GM23338 (cell line): ENCODE measurements around the gene DOCK10. TPM values are rescaled to one million over a fixed set of nuclear protein-coding genes. Genes with fewer than 3 reads are reported as not detected.

Experiments used
- ATAC-seq: fragments of 200-7000 bp; cut with Tn5 transposase; 3 replicates; pipeline ENCODE4 v1.9.1; 2020
- DNase-seq: peaks from one replicate; pipeline ENCODE4 v3.0.0-alpha.2; 2015; ENCODE audit warnings: low spot score
- H2AFZ ChIP-seq: fragments of 200-600 bp; sonication (generic); 2 replicates; pipeline ENCODE4 v1.8.0; 2016; ENCODE audit warnings: antibody characterized with exemption, mild to moderate bottlenecking, moderate library complexity
- H3F3A ChIP-seq: fragments of 200-600 bp; sonication (generic); replicated peaks from 2 replicates; pipeline ENCODE4 v1.8.0; 2017; ENCODE audit warnings: antibody characterized with exemption, mixed run types, low read depth
- H3K27ac ChIP-seq: fragments of 200-600 bp; sonication (generic); 2 replicates; pipeline ENCODE4 v1.6.1; 2016; ENCODE audit warnings: low read depth
- H3K27me3 ChIP-seq: fragments of 200-600 bp; sonication (generic); 2 replicates; pipeline ENCODE4 v1.8.0; 2016; ENCODE audit warnings: mild to moderate bottlenecking, mixed run types, moderate library complexity; ENCODE audit not compliant: insufficient read depth
- H3K36me3 ChIP-seq: fragments of 200-600 bp; sonication (generic); 2 replicates; pipeline ENCODE4 v1.8.0; 2016; ENCODE audit warnings: mild to moderate bottlenecking; ENCODE audit not compliant: insufficient read depth
- H3K4me1 ChIP-seq: fragments of 200-600 bp; sonication (generic); 2 replicates; pipeline ENCODE4 v1.8.0; 2016; ENCODE audit warnings: mild to moderate bottlenecking, moderate library complexity; ENCODE audit not compliant: insufficient read depth
- H3K4me2 ChIP-seq: fragments of 200-600 bp; sonication (generic); 2 replicates; pipeline ENCODE4 v1.7.1; 2017; ENCODE audit warnings: mixed run types
- H3K4me3 ChIP-seq: fragments of 200-600 bp; sonication (generic); 2 replicates; pipeline ENCODE4 v1.6.1; 2016; ENCODE audit warnings: mixed run types
- H3K79me2 ChIP-seq: fragments of 200-600 bp; sonication (generic); replicated peaks from 2 replicates; pipeline ENCODE4 v1.8.0; 2017; ENCODE audit warnings: mild to moderate bottlenecking; ENCODE audit not compliant: insufficient read depth
- H3K9me2 ChIP-seq: fragments of 200-600 bp; sonication (generic); 2 replicates; pipeline ENCODE4 v1.8.0; 2017; ENCODE audit not compliant: insufficient read depth
- H4K20me1 ChIP-seq: fragments of 200-600 bp; sonication (generic); replicated peaks from 2 replicates; pipeline ENCODE4 v1.8.0; 2017; ENCODE audit warnings: mild to moderate bottlenecking; ENCODE audit not compliant: insufficient read depth
- H3K27ac Mint-ChIP-seq: 2 replicates; pipeline ENCODE4 v1.8.0; 2020; ENCODE audit warnings: inconsistent platforms, mild to moderate bottlenecking, moderate library complexity, mixed read lengths
- H3K27me3 Mint-ChIP-seq: 3 replicates; pipeline ENCODE4 v1.8.0; 2022; ENCODE audit warnings: low read depth, mild to moderate bottlenecking, moderate library complexity, mixed read lengths, inconsistent platforms; ENCODE audit not compliant: insufficient read depth, poor library complexity
- H3K36me3 Mint-ChIP-seq: 3 replicates; pipeline ENCODE4 v1.8.0; 2021; ENCODE audit warnings: low read depth, mild to moderate bottlenecking, inconsistent platforms, moderate library complexity, mixed read lengths
- H3K4me1 Mint-ChIP-seq: 3 replicates; pipeline ENCODE4 v1.8.0; 2020; ENCODE audit warnings: mild to moderate bottlenecking, inconsistent platforms, mixed read lengths
- H3K4me3 Mint-ChIP-seq: 3 replicates; pipeline ENCODE4 v1.8.0; 2021; ENCODE audit warnings: moderate library complexity, mild to moderate bottlenecking, inconsistent platforms, mixed read lengths
- H3K9me3 Mint-ChIP-seq: 3 replicates; pipeline ENCODE4 v1.8.0; 2020; ENCODE audit warnings: moderate library complexity, mild to moderate bottlenecking, inconsistent platforms, mixed read lengths
- CREB1 ChIP-seq: fragments of 250-450 bp; sonication (Bioruptor Pico); IDR thresholded peaks from 2 replicates; pipeline ENCODE4 v1.5.0; 2020; ENCODE audit warnings: low read depth, mild to moderate bottlenecking, moderate library complexity
- CTCF ChIP-seq, 2 experiments: fragments of 200-600 bp in 1 of 2; sonication (generic) in 1 of 2; conservative IDR thresholded peaks; 2 replicates each; pipeline versions ENCODE4 v1.5.1 to v1.6.1; 2016 to 2017; ENCODE audit warnings: antibody characterized with exemption in 2 of 2, low read depth in 2 of 2, mild to moderate bottlenecking in 2 of 2, moderate library complexity in 1 of 2
- EZH2 ChIP-seq: fragments of 200-600 bp; sonication (generic); IDR thresholded peaks from one replicate; pipeline ENCODE4 v1.8.0; 2017; ENCODE audit warnings: antibody characterized with exemption, mild to moderate bottlenecking, low read depth; ENCODE audit not compliant: unreplicated experiment
- REST ChIP-seq: IDR thresholded peaks from one replicate; pipeline ENCODE4 v1.6.1; 2018; ENCODE audit warnings: antibody characterized with exemption; ENCODE audit not compliant: unreplicated experiment
- ZNF462 ChIP-seq: fragments of 250-450 bp; sonication (Bioruptor Pico); IDR thresholded peaks from 2 replicates; pipeline ENCODE4 v1.5.0; 2020; ENCODE audit warnings: mild to moderate bottlenecking, moderate library complexity
- polyA plus RNA-seq: library from polyadenylated mRNA; unstranded; fragments of >200 nt; fragmentation: Nextera tagmentation; extraction: Ambion mirVana; gene quantifications from 2 replicates; pipeline ENCODE4 v1.2.1, GENCODE V29; 2016
- total RNA-seq: library from RNA; depleted of rRNA; stranded (reverse); fragments of >200 nt; shearing (Covaris generic); gene quantifications from 2 replicates; pipeline ENCODE4 v1.2.3, GENCODE V29; 2014

The DOCK10 gene
- total and polyA plus RNA-seq, 2 experiments from 2014 or later: 1.0 to 1.7 TPM

GRCh38 chr2:224803930-224804329, 238.3 kb downstream of the DOCK10 start:
- no peaks in the 10 kb centered on the region for H3K27me3 Mint-ChIP-seq
- DNase-seq (no peak), ATAC-seq (no peak)
- no peak overlapping the region for H3K4me3 Mint-ChIP-seq
- Histone ChIP-seq H3K4me1 (no peaks in the 10 kb centered on the region), H3K79me2 (no peaks in the 10 kb centered on the region), H3K4me2 (no peak overlapping the region), H4K20me1 (no peaks in the 10 kb centered on the region), H3K4me3 (no peak overlapping the region), H3K27me3 (no peaks in the 10 kb centered on the region), H3K36me3 (no peaks in the 10 kb centered on the region), H3K9me2 (no peaks in the 10 kb centered on the region), H2AFZ (no peak overlapping the region), H3F3A (no peaks in the 10 kb centered on the region), H3K27ac (no peak overlapping the region)
- TF ChIP-seq REST (no peak), CREB1 (no peak), CTCF (conservative IDR thresholded peaks at IDR 0.05; ENCODE audit: low read depth in 2 of 2) (no peak), ZNF462 (no peak), EZH2 (no peak)
- H3K4me1 Mint-ChIP-seq: peaks cover 4% of the 10 kb centered on the region; the same call in 1 of the 3 replicates
- H3K27ac Mint-ChIP-seq: no peak overlapping the region
- H3K36me3 Mint-ChIP-seq: no peaks in the 10 kb centered on the region
- no peaks in the 10 kb centered on the region for H3K9me3 Mint-ChIP-seq
